ENCODE results near the gene ACP1. TPM values are rescaled to one million over a fixed set of nuclear protein-coding genes. Genes with fewer than 3 reads are reported as not detected.

ACP1 gene
- total and polyA plus RNA-seq, 2 of the 8 experiments (the other 6 are each of a cell fraction or from before 2014, with no cell fraction given): 115 to 155 TPM

- no peak overlapping the region for H3K56ac ChIP-seq (replicated peaks; ENCODE audit: insufficient read length, low read depth, low read length)
- peak overlapping the region; percentile 6; the same call in 1 of the 2 replicates for H4K8ac ChIP-seq (ENCODE audit: extremely low read depth, insufficient read depth, low read length)
- H3K9me3 ChIP-seq (ENCODE audit: insufficient read depth in 2 of 2, low read depth in 1 of 2, low read length in 1 of 2): no peaks in the 10 kb centered on the region; a peak in 1 of 4 replicates
- H2BK15ac ChIP-seq (ENCODE audit: low read length): no peak overlapping the region; the same call in 1 of the 2 replicates
- peaks cover 3 to 12% (median 7%) of the 10 kb centered on the region in 4 experiments for H3K4me1 ChIP-seq (replicated peaks in 1 of 4; ENCODE audit: control insufficient read depth in 3 of 4, insufficient read depth in 4 of 4, low read length in 3 of 4)
- H3K79me2 ChIP-seq (ENCODE audit: control insufficient read depth in 1 of 2, insufficient read depth in 2 of 2, low read length in 2 of 2): no peaks in the 10 kb centered on the region
- H3K27me3 ChIP-seq (replicated peaks in 1 of 4; ENCODE audit: control insufficient read depth in 3 of 4, extremely low read depth in 1 of 4, insufficient read depth in 3 of 4, low read length in 3 of 4): no peaks in the 10 kb centered on the region; a peak in 1 of 7 replicates
- FAIRE-seq (no peak), DNase-seq (ENCODE audit: low read depth in 1 of 2, low spot score in 2 of 2) (no peak)
- no peak overlapping the region for H2BK20ac ChIP-seq (ENCODE audit: low read length)
- no peak overlapping the region for H3K23ac ChIP-seq (ENCODE audit: insufficient read length)
- H2AFZ ChIP-seq (ENCODE audit: low read length): 0 out of 2 replicates have a peak overlapping the region, but pooled peaks have one; percentile 45
- no peak overlapping the region for H4K91ac ChIP-seq (replicated peaks; ENCODE audit: insufficient read length, low read length)
- H4K20me1 ChIP-seq (replicated peaks in 1 of 2; ENCODE audit: control insufficient read depth in 1 of 2, insufficient read depth in 2 of 2, low read length in 2 of 2): peaks cover 0 to 7% of the 10 kb centered on the region in 2 experiments
- H2AK5ac ChIP-seq (ENCODE audit: low read depth, low read length): no peak overlapping the region
- ChIA-PET CTCF (ENCODE audit: partially characterized antibody) (interaction anchor here (0.6 to 1.4 kb wide), 6 partner anchors 13 to 69 kb away, joined by 3 to 5 read pairs (median 4); no protein-coding TSS in a partner anchor), POLR2A (ENCODE audit: partially characterized antibody) (no interaction called here)
- H3K18ac ChIP-seq (ENCODE audit: extremely low read depth, low read length): no peak overlapping the region
- no peak overlapping the region for H4K5ac ChIP-seq (ENCODE audit: insufficient read length, low read depth, low read length)
- no peak overlapping the region for H3K9ac ChIP-seq (replicated peaks in 1 of 4; ENCODE audit: extremely low read depth in 1 of 4, low read depth in 3 of 4, low read length in 3 of 4)
- no peaks in the 10 kb centered on the region for H3K79me1 ChIP-seq (ENCODE audit: low read depth, low read length)
- H3K4ac ChIP-seq (replicated peaks; ENCODE audit: insufficient read length, low read depth, low read length): no peak overlapping the region
- no peak overlapping the region for H3K4me2 ChIP-seq (ENCODE audit: insufficient read depth in 1 of 2, low read depth in 2 of 2, low read length in 2 of 2)
- H2BK12ac ChIP-seq (ENCODE audit: low read depth, low read length): 0 out of 2 replicates have a peak overlapping the region, but pooled peaks have one; percentile 60
- no peak overlapping the region for H2BK120ac ChIP-seq (replicated peaks; ENCODE audit: low read depth, low read length)
- peaks cover 6% of the 10 kb centered on the region; the same call in 1 of the 2 replicates for H3K23me2 ChIP-seq (ENCODE audit: low read depth, low read length)
- H3K4me3 ChIP-seq (ENCODE audit: extremely low read depth in 1 of 4, insufficient read depth in 2 of 4, low read depth in 3 of 4, low read length in 4 of 4): no peak overlapping the region
- no peak overlapping the region for H3K27ac ChIP-seq (ENCODE audit: low read depth, low read length)
- no peak overlapping the region for H3K14ac ChIP-seq (ENCODE audit: insufficient read length)
- TF ChIP-seq TAF7 (optimal IDR thresholded peaks at IDR 0.05; ENCODE audit: borderline replicate concordance, low read depth, low read length) (no peak), JUND (IDR thresholded peaks at IDR 0.05; ENCODE audit: low read length) (no peak), YY1 (IDR thresholded peaks at IDR 0.05; ENCODE audit: low read depth, low read length) (no peak), RNF2 (IDR thresholded peaks at IDR 0.05; ENCODE audit: borderline replicate concordance, low read depth, low read length, missing control alignments, poor library complexity, severe bottlenecking) (no peak), SP1 (IDR thresholded peaks at IDR 0.05; ENCODE audit: low read depth, low read length) (no peak), EGR1 (IDR thresholded peaks at IDR 0.05; ENCODE audit: borderline replicate concordance, low read depth, low read length) (no peak), ASH2L (IDR thresholded peaks at IDR 0.05; ENCODE audit: low read length) (no peak), POLR2A (IDR thresholded peaks at IDR 0.05; ENCODE audit: control extremely low read depth in 1 of 2, low read depth in 2 of 2, low read length in 2 of 2) (no peak), E2F6 (IDR thresholded peaks at IDR 0.05) (no peak), SUZ12 (IDR thresholded peaks at IDR 0.05; ENCODE audit: low read length) (no peak), BCL11A (IDR thresholded peaks at IDR 0.05; ENCODE audit: low read depth in 2 of 2, low read length in 2 of 2) (no peak)
- H3K36me3 ChIP-seq (ENCODE audit: control insufficient read depth in 2 of 4, insufficient read depth in 4 of 4, low read length in 3 of 4): no peaks in the 10 kb centered on the region
- 0 out of 2 replicates have a peak overlapping the region, but pooled peaks have one; percentile 44 for H2BK5ac ChIP-seq (ENCODE audit: low read depth, low read length)
- 92% methylated on average over 54 of the region's 56 CpGs; no CpG with 5 or more reads in 1 of the 2 experiments for WGBS, 2 experiments (ENCODE audit: extremely low coverage in 1 of 2, insufficient coverage in 1 of 2, insufficient read length in 1 of 2, insufficient replicate concordance in 2 of 2, low coverage in 1 of 2, low lambda C conversion rate in 2 of 2, missing lambda C conversion rate in 1 of 2)
Measured at GRCh38 chr2:314561-315336, 50.0 kb downstream of the ACP1 start.

All from H1 (cell line).